Measurements from ENCODE around the gene IRS4.

The IRS4 gene

DNA sequence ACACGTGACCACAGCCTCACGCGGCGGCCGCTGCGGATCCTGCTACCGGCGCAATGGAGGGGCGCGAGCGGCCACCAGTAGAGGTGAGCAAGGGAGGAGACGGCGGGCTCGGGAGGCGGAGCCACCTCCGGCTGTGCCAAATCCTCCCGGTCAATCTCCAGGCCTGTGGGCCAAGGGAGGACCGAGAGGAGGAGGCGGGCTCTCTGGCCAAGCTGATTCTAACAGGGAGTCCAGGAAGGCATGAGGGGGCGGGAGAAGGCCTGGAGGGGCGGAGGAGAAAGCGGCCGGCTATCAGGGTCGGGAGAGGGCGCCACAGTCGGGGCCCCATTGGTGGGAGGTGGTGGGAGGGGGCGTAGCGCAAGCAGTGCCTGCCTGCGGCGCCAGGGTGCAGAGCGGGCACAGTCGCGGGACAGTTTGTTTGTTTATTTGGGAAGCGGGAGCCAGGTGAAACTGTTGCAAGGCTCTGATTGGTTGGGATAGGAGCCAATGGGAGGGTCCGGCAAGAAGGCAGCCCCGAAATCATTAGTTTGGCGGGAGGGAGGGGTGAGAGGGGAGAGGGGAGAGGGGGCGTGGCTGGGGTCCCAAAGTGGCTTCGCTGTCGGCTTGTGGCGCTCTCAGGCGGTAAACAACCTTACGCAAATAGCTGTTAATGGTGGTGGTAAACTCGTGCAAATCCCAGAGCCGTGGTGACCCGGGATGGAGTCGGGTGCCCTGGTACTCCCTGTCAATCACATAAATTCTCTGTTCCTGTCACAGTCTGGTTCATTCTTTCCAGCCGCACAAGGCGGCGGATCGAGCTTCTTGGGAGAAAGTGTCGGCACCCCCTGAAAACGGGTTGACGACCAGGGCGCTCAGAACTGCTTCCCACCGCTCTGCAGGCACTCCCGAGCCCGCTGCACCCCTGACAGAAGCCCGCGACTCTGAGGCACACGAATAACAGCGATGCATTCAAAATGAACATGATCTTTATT is at the start of gene IRS4:
Gene IRS4 (minus strand): TSS at position 55 of the 971 bp plus-strand sequence.
- DNase-seq (ENCODE audit: low read depth), result no peak

DNA sequence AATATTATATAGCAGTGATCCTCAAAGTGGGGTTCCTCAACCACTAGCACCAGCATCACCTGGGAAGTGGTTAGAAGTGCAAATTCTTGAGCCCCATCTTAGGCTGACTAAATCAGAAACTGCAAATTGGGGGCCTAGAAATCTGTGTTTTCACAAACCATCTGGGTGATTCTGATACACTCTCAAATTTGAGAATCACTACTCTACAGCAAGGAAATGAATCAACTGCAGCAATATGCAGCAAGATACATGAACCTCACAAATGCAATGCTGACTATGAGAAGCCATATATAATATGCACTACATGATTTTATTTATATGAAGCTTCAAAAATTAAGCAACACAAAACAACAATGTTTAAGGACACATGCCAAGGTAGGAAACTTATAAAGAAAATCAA is 36.2 kb upstream of the IRS4 start:
- DNase-seq (ENCODE audit: low read depth), result no peak

DNA sequence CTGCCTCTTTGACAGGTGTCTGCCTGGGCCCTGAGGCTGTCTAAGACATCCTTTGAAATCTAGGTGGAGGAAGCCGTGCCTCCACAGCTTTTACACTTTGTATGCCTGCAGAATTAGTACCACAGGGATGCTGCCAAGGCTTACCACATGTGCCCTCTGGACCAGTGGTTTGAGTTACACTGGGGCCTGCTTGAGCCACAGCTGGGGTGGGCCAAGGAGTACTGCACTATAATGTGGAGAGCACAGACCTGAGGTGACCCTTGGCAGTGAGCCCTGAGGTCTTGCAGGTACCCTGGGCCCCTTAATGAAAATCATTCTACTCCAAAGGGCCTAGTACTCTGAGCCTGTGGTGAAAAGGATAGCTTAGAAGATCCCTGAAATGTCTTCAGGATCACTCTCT is 27.2 kb upstream of the IRS4 start:
- no peak for DNase-seq (ENCODE audit: low read depth)

DNA sequence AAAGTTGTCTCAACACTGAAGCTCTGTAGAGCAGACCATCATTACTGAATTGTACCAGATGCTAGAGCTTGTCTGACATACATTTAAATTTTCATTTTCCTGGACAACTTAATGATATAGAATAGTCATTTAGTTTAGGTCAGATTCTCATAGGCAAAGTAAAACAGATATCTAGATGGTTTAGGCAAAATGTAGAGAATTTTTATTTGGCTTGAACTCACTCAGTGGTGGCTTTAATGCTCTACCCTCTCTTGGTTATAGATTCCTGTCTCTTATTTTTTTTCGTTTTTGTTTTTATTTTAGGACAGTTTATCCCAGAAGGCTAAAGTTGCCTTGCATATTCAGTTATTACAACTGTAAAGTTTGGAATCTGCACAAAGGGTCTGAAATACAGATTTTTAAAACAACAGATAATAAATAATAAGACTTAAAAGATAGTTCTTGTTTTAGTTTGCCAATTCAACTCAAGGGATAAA is 4.0 kb upstream of the IRS4 start:
- no peak for DNase-seq (ENCODE audit: low read depth)

DNA sequence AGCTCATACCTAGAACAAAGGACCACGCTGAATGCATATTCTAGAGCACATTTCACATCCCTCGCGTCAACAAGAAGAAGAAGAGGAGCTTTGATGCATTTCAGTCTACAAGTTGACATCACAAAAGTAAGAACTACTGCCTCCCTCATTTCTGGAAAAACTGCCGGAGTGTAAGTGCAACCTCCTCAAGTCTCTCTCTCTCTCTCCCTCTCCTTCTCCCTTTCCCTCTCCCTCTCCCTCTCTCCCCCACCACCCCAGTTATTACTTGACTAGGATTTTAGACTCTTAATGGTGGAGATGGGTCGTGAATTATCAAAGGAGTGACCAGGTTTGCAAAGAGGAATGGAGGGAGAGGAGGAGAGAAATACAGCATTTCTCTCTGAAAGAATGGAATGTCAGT is 1.4 kb upstream of the IRS4 start:
- DNase-seq (ENCODE audit: low read depth), result no peak

DNA sequence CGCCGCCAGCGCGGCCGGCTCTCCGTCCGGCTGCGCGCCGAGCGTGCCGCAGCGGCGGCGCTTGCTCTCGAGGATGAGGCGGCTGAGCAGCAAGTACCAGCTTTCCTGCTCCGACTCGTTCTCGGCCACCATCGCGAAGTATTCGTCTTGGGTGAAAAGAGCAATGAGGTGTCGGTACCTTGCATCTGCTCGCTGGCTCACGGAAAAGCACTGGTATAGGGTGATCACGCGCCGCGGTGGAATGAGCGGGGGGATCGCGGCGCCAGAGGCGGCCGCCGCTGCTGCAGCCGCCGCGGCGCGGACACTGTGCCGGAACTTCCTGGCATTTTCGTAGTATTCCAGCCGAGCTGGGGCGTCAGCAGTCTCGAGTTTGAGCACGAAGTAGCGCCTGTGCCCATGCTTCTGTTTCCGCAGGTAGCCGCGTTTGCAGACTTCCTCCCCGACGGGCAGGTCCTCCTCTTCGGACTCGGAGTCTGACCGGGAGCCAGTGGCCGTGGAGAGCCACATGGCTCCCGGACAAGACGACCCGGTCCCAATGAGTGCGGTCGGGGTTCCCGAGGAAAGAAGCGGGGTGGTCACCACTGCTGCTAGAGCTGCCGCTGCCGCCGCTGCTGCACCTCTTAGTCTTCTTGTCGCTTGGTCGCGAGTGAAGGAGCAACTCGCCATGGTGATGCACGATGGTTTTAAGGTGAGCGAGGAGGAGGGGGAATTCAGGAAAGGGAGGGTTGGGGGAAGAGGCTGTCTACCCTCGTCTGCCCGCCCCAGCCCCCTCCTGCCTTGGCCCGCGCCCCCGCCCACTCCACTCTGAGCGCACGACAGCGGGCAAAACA is 469 bp downstream of the IRS4 start:
- no peak for DNase-seq (ENCODE audit: low read depth)

DNA sequence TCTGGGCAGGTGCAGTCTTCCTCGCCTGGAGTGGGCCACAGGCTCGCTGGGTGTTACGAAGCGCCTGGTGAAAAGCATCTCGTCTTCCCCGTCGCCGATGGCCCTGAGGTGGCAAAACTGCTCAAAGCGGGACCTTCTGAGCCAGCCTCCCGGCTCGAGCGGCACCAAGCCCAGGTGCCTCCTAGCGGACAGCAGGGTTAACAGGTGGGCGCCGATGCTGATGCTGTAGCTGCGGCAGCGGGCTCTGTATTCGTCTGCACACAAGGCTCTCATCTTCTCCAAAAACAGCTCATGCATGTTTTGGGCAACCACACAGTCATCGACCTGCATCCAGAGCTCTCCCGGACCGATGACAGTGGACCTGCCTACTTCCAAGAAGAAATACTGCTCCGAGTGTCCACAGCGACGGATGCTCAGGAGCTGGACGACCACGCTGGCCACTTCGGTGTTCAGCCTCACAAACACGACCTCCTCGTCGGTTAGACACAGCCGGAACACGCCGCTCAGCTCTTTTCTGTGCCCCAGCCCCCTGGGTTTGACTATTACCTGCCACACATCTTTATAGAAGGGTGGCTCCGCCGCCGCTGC is 1.2 kb downstream of the IRS4 start:
- DNase-seq (ENCODE audit: low read depth), result no peak

DNA sequence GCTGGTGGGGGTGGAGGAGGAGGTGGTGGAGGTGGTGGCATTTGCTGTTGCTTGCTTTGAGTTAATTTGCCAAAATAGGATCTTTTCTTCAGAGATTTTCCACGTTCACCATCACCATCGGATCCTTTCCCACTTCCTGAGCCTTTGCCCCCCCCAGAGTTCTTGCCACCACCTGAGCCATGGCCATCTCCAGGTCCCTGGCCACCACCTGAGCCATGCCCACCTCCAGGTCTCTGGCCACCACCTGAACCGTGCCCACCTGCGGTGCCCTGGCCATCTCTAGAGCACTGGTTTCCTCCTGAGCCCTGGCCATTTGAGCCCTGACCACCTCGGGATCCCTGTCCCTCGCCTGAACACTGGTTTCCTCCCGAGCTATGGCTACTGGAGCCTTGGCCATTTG is 1.9 kb downstream of the IRS4 start:
- DNase-seq (ENCODE audit: low read depth), result no peak

DNA sequence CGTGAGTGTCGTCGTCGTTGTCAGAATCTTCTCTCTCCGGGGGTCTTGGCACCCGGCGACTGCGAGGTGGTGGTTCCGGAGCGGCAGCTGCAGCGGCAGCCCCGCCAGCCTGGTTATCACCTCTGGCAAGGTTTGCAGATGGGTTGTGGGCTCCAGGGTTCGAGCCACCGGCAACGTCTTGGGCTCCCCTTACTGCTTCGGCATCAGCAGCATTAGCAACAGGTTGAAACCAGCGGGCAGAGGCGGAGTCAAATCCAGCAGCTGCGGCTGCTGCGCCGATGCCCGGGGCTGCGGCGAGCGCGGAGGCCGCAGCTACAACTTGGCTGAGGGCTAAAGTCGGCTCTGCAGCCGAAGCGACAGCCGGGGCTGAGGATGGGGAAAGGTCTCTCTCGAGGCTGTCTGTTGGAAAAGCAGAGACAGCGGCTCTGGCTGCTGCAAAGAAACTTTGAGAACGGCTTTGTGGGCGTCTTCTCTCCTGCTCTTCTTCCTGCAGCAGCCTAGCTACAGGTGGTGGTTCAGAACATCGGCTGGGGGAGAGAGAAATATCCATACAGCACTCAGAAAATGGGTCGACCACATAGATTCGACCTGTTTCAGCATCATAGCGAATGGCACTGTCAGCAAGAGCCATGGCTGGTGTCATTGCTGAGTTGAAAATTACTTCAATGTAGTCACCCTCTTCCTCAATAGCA is 3.6 kb downstream of the IRS4 start:
- no peak for DNase-seq (ENCODE audit: low read depth)

DNA sequence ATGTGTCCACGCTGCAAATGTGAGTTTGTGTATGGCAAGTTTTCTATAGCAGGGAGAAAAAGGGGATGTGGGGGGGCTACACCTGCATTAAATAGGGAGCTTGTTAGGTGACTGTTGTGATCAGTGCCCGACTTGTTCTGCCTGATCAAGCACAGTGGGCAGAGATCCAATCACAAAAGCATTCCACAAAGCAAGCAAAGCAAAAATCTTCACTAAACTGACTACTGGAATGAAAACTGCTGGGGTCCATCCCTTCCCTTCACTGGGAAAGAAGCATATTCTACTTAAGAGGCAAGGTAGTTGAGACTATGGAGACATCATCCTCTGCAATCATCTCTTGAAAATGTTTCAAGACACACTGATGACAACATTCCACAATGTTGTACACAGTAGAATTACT is 5.2 kb downstream of the IRS4 start:
- no peak for DNase-seq (ENCODE audit: low read depth)

DNA sequence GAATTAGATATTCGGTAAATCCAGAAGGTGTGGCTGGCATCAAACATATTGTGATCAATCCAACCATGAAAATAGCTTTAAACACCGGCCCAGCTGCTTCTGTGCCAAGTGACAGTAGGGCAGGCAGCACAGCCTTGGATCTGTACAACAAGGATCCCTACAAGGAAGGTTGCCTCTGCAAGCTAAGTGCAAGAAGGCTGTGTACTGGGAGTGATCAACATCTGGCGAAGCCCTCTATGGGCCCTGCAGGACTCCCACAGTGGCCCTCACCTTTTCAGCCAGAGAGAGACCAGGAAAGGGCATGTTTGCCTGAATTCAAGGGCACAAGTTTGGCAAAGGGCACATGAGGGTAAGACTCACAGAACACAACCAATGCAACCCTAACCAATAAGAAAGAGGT is 9.6 kb downstream of the IRS4 start:
- DNase-seq (ENCODE audit: low read depth), result no peak

DNA sequence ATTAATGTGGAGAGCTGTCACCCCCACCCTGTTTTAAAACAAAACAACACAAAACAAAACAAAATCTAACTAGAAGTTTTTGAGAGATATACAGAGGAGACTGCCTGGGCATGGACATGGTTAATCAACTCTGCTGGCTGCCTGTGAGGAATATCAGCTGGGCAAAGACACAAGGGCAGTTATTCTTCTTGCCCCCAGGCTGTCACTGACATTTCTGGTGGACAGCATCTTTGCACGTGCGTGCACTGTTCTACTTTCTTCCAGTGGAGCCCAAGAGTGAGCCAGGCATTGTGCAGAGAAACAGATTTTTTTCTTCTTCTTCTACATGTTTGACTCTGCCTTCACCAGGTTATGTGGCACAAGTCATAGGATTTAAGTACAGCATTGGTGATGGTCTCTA is 13.8 kb downstream of the IRS4 start:
- DNase-seq (ENCODE audit: low read depth), result no peak

DNA sequence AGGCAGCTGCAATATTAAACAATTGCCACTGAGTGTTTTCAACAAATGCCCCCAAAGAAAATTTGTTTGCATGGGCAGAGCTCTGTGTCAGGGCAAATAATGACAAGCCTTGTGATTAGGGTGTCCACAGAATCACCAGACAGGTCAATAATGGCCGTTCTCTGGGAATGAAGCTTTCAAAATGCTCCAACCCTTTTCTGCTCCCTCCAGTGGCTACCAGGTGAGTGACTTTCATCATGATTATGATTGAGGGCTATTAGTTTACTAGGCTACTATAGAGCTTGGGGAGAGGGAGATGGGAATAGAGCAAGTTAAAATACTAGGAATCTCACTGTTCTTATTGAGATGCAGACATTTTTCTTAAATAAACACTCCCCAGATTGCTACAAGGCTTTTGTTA is 23.5 kb downstream of the IRS4 start:
- no peak for DNase-seq (ENCODE audit: low read depth)

DNA sequence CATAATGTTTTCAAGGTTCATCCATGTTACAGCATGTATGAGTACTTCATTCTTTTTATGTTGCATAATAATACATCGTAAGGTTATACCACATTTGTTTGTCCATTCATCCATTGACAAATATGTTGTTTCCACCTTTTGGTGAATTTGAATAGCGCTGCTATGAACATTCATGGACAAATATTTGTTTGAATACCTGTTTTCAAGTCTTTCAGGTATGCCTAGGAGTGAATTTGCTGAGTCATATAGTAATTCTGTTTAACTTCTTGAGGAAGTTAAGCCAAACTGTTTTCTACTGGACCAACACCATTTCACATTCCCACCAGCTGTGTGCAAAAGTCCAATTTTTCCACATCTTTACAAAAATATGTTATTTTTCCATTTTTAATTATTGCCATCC is 31.5 kb downstream of the IRS4 start:
- DNase-seq (ENCODE audit: low read depth), result no peak

DNA sequence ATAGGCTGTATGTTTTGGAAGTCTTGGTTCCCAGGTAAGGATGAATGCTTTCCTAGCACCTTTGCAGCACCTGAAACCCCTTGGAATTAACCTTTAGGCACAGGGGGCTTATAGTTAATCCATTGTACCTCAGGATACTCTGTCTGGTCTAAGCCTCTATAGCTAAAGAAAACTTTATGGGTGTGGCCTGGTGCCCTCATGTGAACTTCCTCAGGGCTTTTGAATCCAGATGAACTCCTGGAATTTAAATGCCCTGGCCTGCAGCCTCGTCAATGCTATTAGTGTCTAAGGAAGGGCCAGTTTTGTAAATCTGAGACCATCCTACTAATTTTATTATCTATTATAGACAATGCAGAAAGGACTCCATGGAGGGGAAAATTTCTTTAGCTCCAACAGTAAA is 33.8 kb downstream of the IRS4 start:
- no peak for DNase-seq (ENCODE audit: low read depth)

DNA sequence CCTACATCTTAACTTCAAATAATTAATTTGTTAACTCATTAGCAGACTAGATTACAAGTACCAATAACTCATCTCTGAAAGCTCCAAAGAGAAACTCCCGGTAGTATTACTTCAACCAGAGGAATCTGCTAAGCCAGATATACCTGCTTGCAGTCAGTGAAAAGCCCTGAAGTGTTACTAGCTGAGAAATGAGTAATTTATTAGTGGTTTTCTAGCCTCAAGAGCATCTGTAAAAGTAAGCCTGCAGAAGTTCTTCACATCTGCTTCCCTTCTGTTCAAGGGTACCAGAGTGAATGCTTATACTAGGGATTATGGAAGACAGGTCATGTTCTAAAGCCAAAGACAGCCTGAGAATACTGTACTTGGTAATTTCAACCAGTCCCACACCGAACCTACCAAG is 34.7 kb downstream of the IRS4 start:
- DNase-seq (ENCODE audit: low read depth), result no peak

DNA sequence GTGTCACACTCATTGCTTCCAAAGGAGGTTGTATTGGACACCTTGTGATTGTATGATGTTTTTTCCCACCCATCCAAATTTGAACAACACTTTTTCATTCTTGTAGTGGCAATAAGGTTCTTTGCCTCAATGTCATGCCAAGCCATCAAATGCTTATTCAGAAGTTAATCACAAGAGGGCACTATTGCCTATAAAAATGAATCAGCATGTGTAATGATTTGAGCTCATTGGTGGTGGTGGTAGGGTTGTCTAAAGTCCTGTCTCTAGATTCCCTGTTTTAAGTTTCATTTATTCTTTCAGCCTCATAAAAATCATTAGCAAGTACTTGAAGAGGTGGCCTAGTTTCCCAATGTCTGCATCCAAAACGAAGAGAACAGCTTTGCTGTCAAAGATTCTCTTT is 37.0 kb downstream of the IRS4 start:
- DNase-seq (ENCODE audit: low read depth), result no peak

DNA sequence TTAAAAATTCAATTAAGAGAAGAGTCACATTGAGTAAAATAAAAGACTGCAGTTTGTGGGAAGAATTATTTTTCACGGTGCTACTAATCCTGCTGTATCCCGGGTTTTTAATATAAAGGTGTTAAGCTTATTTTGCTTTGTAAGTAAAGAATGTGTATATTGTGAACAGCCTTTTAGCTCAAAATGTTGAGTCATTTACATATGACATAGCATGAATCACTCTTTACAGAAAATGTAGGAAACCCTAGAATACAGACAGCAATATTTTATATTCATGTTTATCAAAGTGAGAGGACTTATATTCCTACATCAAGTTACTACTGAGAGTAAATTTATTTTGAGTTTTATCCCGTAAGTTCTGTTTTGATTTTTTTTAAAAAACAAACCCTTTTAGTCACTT is 39.7 kb downstream of the IRS4 start:
- no peak for DNase-seq (ENCODE audit: low read depth)

Data from activated T-helper 1 cell treated with Interleukin-2 at 50 U/mL for 16 hours (primary cell).